HFF-Myc (cell line): ENCODE data around the gene CRYBA4.
"Not testable (repeated sequence)": the region's sequence is repeated elsewhere in the genome, so short reads cannot be mapped to it uniquely, and the experiment has no call there.

Experiments used
- DNase-seq: peaks from one replicate; pipeline ENCODE4 v3.0.0-alpha.2; 2011; ENCODE audit warnings: low read depth; ENCODE audit errors: extremely low read depth
- H3K4me3 ChIP-seq: replicated peaks from 2 replicates; pipeline ENCODE4 v1.5.1; 2011; ENCODE audit warnings: low read depth, mild to moderate bottlenecking, control low read depth, low read length
- TF ChIP-seq, protein P1 (sequence below): IDR thresholded peaks from 2 replicates; pipeline ENCODE4 v1.5.1; 2012; ENCODE audit warnings: mild to moderate bottlenecking, low read depth, low read length, control low read depth; ENCODE audit errors: missing control alignments

CRYBA4 gene

GRCh38 chr22:26608129-26608528 lies 13.6 kb upstream of the CRYBA4 start:
- DNase-seq = no peak
- no peak overlapping the region for H3K4me3 ChIP-seq
- TF ChIP-seq, protein P1, sequence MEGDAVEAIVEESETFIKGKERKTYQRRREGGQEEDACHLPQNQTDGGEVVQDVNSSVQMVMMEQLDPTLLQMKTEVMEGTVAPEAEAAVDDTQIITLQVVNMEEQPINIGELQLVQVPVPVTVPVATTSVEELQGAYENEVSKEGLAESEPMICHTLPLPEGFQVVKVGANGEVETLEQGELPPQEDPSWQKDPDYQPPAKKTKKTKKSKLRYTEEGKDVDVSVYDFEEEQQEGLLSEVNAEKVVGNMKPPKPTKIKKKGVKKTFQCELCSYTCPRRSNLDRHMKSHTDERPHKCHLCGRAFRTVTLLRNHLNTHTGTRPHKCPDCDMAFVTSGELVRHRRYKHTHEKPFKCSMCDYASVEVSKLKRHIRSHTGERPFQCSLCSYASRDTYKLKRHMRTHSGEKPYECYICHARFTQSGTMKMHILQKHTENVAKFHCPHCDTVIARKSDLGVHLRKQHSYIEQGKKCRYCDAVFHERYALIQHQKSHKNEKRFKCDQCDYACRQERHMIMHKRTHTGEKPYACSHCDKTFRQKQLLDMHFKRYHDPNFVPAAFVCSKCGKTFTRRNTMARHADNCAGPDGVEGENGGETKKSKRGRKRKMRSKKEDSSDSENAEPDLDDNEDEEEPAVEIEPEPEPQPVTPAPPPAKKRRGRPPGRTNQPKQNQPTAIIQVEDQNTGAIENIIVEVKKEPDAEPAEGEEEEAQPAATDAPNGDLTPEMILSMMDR = no peak

GRCh38 chr22:26609287-26609686 lies 12.5 kb upstream of the CRYBA4 start:
- DNase-seq = no peak
- TF ChIP-seq, protein P1 = no peak
- no peak overlapping the region for H3K4me3 ChIP-seq

DNA sequence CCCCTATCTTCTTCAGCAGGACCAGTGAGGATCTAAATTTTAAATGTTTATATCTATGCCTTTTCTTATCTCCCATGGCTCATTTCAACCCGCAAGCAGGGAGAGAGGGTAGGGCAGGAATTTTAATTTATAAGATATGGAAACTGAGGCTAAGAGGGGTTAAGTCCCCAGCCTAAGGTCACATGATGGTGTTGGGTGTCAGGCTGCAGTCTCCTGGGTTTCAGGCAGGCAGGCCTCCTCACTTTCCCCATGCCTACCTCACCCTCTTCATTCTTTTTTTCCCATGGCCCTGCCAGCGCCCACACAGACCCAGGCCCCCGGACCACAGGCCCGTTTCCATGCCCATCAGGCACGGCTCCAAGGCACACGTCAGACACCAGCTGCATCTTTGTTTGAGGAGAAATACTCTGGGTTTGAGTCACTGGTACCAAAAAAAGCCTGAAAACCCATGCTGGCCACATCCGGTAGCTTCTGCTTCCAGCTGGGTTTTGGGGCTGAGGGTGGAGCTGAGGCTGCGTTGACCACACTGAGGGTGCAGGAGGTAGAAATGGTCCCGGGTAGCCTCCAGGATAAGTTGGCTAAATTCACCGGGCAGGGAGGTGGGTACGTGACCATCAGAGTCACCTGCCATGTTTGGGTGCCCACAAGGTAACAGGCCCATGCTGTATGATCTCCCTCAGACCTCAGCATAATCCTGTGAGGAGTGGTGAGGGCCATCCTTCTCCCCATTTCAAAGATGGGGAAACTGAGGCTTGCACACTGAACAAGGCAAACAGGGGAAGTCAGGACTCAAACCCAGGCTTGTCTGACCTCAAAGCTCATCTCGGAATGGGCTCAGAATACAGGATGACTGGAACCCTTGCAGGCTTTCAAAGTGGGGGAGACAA lies 11.4 kb upstream of the CRYBA4 start:
- no peak overlapping the region for H3K4me3 ChIP-seq
- peak; percentile 87 for DNase-seq
- TF ChIP-seq, protein P1 = no peak

DNA sequence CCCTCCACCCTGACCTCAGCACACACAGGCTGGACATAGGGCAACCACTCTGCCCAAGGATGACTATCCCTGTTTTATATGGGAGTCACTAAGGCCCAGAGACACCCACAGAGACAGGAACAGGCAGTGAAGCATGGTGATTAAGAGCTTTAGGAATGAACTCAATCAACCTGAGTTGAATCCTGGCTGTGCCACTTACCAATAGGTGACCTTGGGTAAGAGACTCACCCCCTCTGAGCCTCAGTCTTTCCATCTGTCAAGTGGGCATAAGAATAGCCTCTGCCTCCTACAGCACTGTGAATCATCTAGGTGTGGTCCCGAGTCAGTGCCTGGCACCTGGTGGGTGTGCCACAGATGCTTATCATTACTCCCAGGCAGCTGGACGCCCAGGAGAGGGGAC lies 10.8 kb upstream of the CRYBA4 start:
- TF ChIP-seq, protein P1 = no peak
- no peak overlapping the region for H3K4me3 ChIP-seq
- no peak for DNase-seq

GRCh38 chr22:26612652-26613051 lies 9.1 kb upstream of the CRYBA4 start:
- H3K4me3 ChIP-seq = no peak overlapping the region
- DNase-seq = no peak
- TF ChIP-seq, protein P1 = no peak

- not testable (repeated sequence) for DNase-seq, H3K4me3 ChIP-seq
Observed at GRCh38 chr22:26613753-26614152, 8.0 kb upstream of the CRYBA4 start.

DNA sequence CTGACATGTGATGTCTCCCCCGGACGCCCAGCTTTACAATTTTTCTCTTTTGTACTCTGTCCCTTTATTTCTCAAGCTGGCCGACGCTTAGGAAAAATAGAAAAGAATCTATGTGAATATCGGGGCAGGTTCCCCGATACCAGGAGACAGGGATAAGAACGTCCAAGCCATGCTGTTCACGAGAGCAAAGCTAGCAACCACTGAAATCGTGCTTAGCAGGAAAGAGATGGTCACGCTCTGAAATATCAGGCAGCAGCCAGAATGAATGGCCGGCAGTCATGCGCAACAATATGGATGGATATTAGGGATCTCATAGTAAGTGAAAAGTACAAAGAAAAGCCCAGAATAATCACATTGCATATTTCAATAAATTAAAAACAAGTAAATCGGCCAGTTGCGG lies 7.4 kb upstream of the CRYBA4 start:
- TF ChIP-seq, protein P1 = no peak
- DNase-seq = no peak
- no peak overlapping the region for H3K4me3 ChIP-seq
